ENCODE results near the gene MBP.

GRCh38 chr18:77046994-77047393 lies 85.6 kb downstream of the MBP start:
- TF ChIP-seq CTCF (conservative IDR thresholded peaks at IDR 0.05): no peak
- TF ChIP-seq ZFX (IDR thresholded peaks at IDR 0.05): no peak

Measured in C4-2B (cell line).